Measurements from ENCODE around the gene BORCS5.
A peak's percentile ranks its signal among the peaks of the same experiment; 100 is the strongest.

BORCS5 gene

GRCh38 chr12:12398026-12398859 is 41.4 kb downstream of the BORCS5 start:
- H3K36me3 ChIP-seq = no peaks in the 10 kb centered on the region
- H3K27ac ChIP-seq = peak overlapping the region; percentile 41 to 65
- peaks cover 0 to 37% (median 16%) of the 10 kb centered on the region in 4 donors for H3K4me1 ChIP-seq
- H3K9me3 ChIP-seq = no peaks in the 10 kb centered on the region
- no peak for TF ChIP-seq CTCF (IDR thresholded peaks at IDR 0.05)
- H3K27me3 ChIP-seq = no peaks in the 10 kb centered on the region
- intact Hi-C loops (cut with DNase I; ENCODE audit: low total_unique reads) = loop anchor here (5.0 kb wide), 1 partner anchor 164 kb away; the partner anchor contains the start of gene DUSP16
- DNase-seq = peak; percentile 81 to 83
- H3K4me3 ChIP-seq = peak overlapping the region in 1 of 2 donors; percentile 14

GRCh38 chr12:12399161-12399560 is 42.3 kb downstream of the BORCS5 start:
- H3K36me3 ChIP-seq = no peaks in the 10 kb centered on the region
- DNase-seq = no peak
- H3K4me3 ChIP-seq = no peak overlapping the region
- H3K27me3 ChIP-seq = no peaks in the 10 kb centered on the region
- no peaks in the 10 kb centered on the region for H3K9me3 ChIP-seq
- peaks cover 0 to 37% (median 16%) of the 10 kb centered on the region in 4 donors for H3K4me1 ChIP-seq
- TF ChIP-seq CTCF (IDR thresholded peaks at IDR 0.05) = no peak
- H3K27ac ChIP-seq = peak overlapping the region; percentile 41 to 65
- intact Hi-C loops (cut with DNase I; ENCODE audit: low total_unique reads) = loop anchor here (5.0 kb wide), 1 partner anchor 163 kb away; the partner anchor contains the start of gene DUSP16

- intact Hi-C loops (cut with DNase I; ENCODE audit: low total_unique reads) = loop anchor here (5.0 kb wide), 1 partner anchor 162 kb away; the partner anchor contains the start of gene DUSP16
- TF ChIP-seq CTCF (IDR thresholded peaks at IDR 0.05) = no peak
- no peaks in the 10 kb centered on the region for H3K9me3 ChIP-seq
- no peak for DNase-seq
- peaks cover 0 to 37% (median 16%) of the 10 kb centered on the region in 4 donors for H3K4me1 ChIP-seq
- no peaks in the 10 kb centered on the region for H3K36me3 ChIP-seq
- H3K27me3 ChIP-seq = no peaks in the 10 kb centered on the region
- peak overlapping the region; percentile 41 to 65 for H3K27ac ChIP-seq
- H3K4me3 ChIP-seq = no peak overlapping the region
Measured at GRCh38 chr12:12399776-12400305, 43.0 kb downstream of the BORCS5 start.

GRCh38 chr12:12400793-12401192 is 43.9 kb downstream of the BORCS5 start:
- peaks cover 0 to 42% (median 20%) of the 10 kb centered on the region in 4 donors for H3K4me1 ChIP-seq
- intact Hi-C loops (cut with DNase I; ENCODE audit: low total_unique reads) = no loop called here

More at GRCh38 chr12:12400793-12401192, 43.9 kb downstream of the BORCS5 start:
- Histone ChIP-seq H3K4me3 (no peak overlapping the region), H3K9me3 (no peaks in the 10 kb centered on the region), H3K36me3 (no peaks in the 10 kb centered on the region), H3K27ac (no peak overlapping the region), H3K27me3 (no peaks in the 10 kb centered on the region)
- DNase-seq = no peak
- no peak for TF ChIP-seq CTCF (IDR thresholded peaks at IDR 0.05)

Data from tibial artery (tissue), 4 donors.